NCI-H2196 (cell line): ENCODE results near the gene MCF2L2.
"Not testable (repeated sequence)": the region's sequence is repeated elsewhere in the genome, so short reads cannot be mapped to it uniquely, and the experiment has no call there.

Experiments
- DNase-seq: peaks from one replicate; lab custom pipeline; 2025; ENCODE audit not compliant: unreplicated experiment; lab: John Stamatoyannopoulos, UW

MCF2L2 gene

GRCh38 chr3:183182073-183182472 lies 246.3 kb downstream of the MCF2L2 start:
- no peak for DNase-seq

GRCh38 chr3:183181606-183182005 lies 246.8 kb downstream of the MCF2L2 start:
- no peak for DNase-seq

- DNase-seq: no peak
Measured at GRCh38 chr3:183180784-183181295, 247.6 kb downstream of the MCF2L2 start.

- DNase-seq: no peak
Measured at GRCh38 chr3:183180110-183180783, 248.2 kb downstream of the MCF2L2 start.

- not testable (repeated sequence) for DNase-seq
Measured at GRCh38 chr3:183179550-183179908, 248.9 kb downstream of the MCF2L2 start.

- DNase-seq: no peak
Measured at GRCh38 chr3:183178833-183179549, 249.4 kb downstream of the MCF2L2 start.

GRCh38 chr3:183178512-183178832 lies 249.9 kb downstream of the MCF2L2 start:
- DNase-seq: no peak

GRCh38 chr3:183172051-183172639 lies 256.3 kb downstream of the MCF2L2 start:
- no peak for DNase-seq

GRCh38 chr3:183167975-183168374 lies 260.4 kb downstream of the MCF2L2 start:
- DNase-seq: not testable (repeated sequence)

- DNase-seq: no peak
Measured at GRCh38 chr3:183163563-183163962, 264.9 kb downstream of the MCF2L2 start.

GRCh38 chr3:183161552-183162336 lies 266.7 kb downstream of the MCF2L2 start:
- no peak for DNase-seq

- DNase-seq: no peak
Measured at GRCh38 chr3:183160616-183161015, 267.8 kb downstream of the MCF2L2 start.

GRCh38 chr3:183159333-183159732 lies 269.1 kb downstream of the MCF2L2 start:
- no peak for DNase-seq

GRCh38 chr3:183158551-183159006 lies 269.8 kb downstream of the MCF2L2 start:
- DNase-seq: no peak

GRCh38 chr3:183158113-183158512 lies 270.3 kb downstream of the MCF2L2 start:
- no peak for DNase-seq

- no peak for DNase-seq
Measured at GRCh38 chr3:183156266-183156665, 272.2 kb downstream of the MCF2L2 start.

GRCh38 chr3:183155499-183155898 lies 272.9 kb downstream of the MCF2L2 start:
- DNase-seq: no peak

GRCh38 chr3:183153210-183153950 lies 275.0 kb downstream of the MCF2L2 start:
- DNase-seq: no peak

- DNase-seq: no peak
Measured at GRCh38 chr3:183151821-183152351, 276.5 kb downstream of the MCF2L2 start.

- no peak for DNase-seq
Measured at GRCh38 chr3:183151086-183151485, 277.3 kb downstream of the MCF2L2 start.
